Caco-2 (cell line): Measurements from ENCODE around the gene NYAP2. TPM values are rescaled to one million over a fixed set of nuclear protein-coding genes. Genes with fewer than 3 reads are reported as not detected.

ENCODE experiments used
- BruUV-seq: library from RNA; stranded (reverse); fragments of 400-500 nt; replicated peaks from 2 replicates; lab custom pipeline; 2021; lab: Mats Ljungman, UMichigan
- CTCF ChIA-PET: fragments of 300-600 bp; sonication (Branson Sonifier 250); formaldehyde crosslinking; loops from one replicate; lab custom pipeline; 2022; ENCODE audit warnings: antibody characterized with exemption; lab: Charles Lee
- POLR2A ChIA-PET: fragments of 300-600 bp; sonication (Branson Sonifier 250); formaldehyde crosslinking; loops from one replicate; lab custom pipeline; 2022; ENCODE audit warnings: antibody characterized with exemption; lab: Charles Lee
- DNase-seq, 2 experiments: peaks; one replicate each; pipeline versions ENCODE4 v3.0.0 to v3.0.0-alpha.2; 2020 to 2022
- H3K27me3 ChIP-seq: replicated peaks from 2 replicates; pipeline ENCODE4 v1.6.0; 2011; ENCODE audit warnings: low read length; ENCODE audit not compliant: control insufficient read depth, insufficient read depth
- H3K36me3 ChIP-seq: 2 replicates; pipeline ENCODE4 v1.5.1; 2011; ENCODE audit warnings: low read length; ENCODE audit not compliant: control insufficient read depth, insufficient read depth
- H3K4me1 ChIP-seq: fragments of 250-450 bp; sonication (Bioruptor Pico); 2 replicates; pipeline ENCODE4 v1.5.1; 2020; ENCODE audit warnings: mild to moderate bottlenecking
- H3K4me3 ChIP-seq: 2 replicates; pipeline ENCODE4 v1.5.1; 2011; ENCODE audit warnings: low read depth, mild to moderate bottlenecking, control low read depth, low read length
- H3K9me3 ChIP-seq: fragments of 250-450 bp; sonication (Bioruptor Pico); 2 replicates; pipeline ENCODE4 v1.5.1; 2020; ENCODE audit warnings: mild to moderate bottlenecking, moderate library complexity
- H3K27ac Mint-ChIP-seq: one replicate; pipeline ENCODE4 v1.8.0; 2022; ENCODE audit warnings: mixed read lengths; ENCODE audit not compliant: unreplicated experiment
- H3K27me3 Mint-ChIP-seq: one replicate; pipeline ENCODE4 v1.8.0; 2022; ENCODE audit warnings: mixed read lengths; ENCODE audit not compliant: insufficient read depth, unreplicated experiment
- H3K36me3 Mint-ChIP-seq: one replicate; pipeline ENCODE4 v1.8.0; 2022; ENCODE audit warnings: mild to moderate bottlenecking, mixed read lengths; ENCODE audit not compliant: insufficient read depth, unreplicated experiment
- H3K4me1 Mint-ChIP-seq: one replicate; pipeline ENCODE4 v1.8.0; 2022; ENCODE audit warnings: low read depth, mixed read lengths; ENCODE audit not compliant: unreplicated experiment
- H3K4me3 Mint-ChIP-seq: one replicate; pipeline ENCODE4 v1.8.0; 2022; ENCODE audit warnings: mild to moderate bottlenecking, moderate library complexity, mixed read lengths; ENCODE audit not compliant: unreplicated experiment
- H3K9me3 Mint-ChIP-seq: one replicate; pipeline ENCODE4 v1.8.0; 2022; ENCODE audit warnings: mixed read lengths; ENCODE audit not compliant: unreplicated experiment
- intact Hi-C: fragments of 100-400 bp; cut with micrococcal nuclease; formaldehyde crosslinking; loops from one replicate; pipeline ENCODE4 v1.10.0; 2022; ENCODE audit not compliant: unreplicated experiment
- total RNA-seq: library from RNA; stranded (reverse); gene quantifications from 2 replicates; pipeline ENCODE4 v1.2.3, GENCODE V29; 2022
- TF ChIP-seq, protein P1 (sequence below), 2 experiments: fragments of 200-600 bp in 1 of 2; IDR thresholded peaks; 1 replicate in 1 of 2; 2 replicates in 1 of 2; pipeline versions ENCODE4 v1.5.1 to v1.8.0; 2011 to 2022; ENCODE audit warnings: antibody characterized with exemption in 1 of 2, control low read depth in 1 of 2, inconsistent platforms in 1 of 2, low read depth in 1 of 2, low read length in 1 of 2, mild to moderate bottlenecking in 1 of 2, moderate library complexity in 1 of 2; ENCODE audit not compliant: insufficient read depth in 1 of 2, severe bottlenecking in 1 of 2, unreplicated experiment in 1 of 2

The NYAP2 gene
- total RNA-seq, 1 experiment from 2014 or later, result 0.11 TPM

DNA sequence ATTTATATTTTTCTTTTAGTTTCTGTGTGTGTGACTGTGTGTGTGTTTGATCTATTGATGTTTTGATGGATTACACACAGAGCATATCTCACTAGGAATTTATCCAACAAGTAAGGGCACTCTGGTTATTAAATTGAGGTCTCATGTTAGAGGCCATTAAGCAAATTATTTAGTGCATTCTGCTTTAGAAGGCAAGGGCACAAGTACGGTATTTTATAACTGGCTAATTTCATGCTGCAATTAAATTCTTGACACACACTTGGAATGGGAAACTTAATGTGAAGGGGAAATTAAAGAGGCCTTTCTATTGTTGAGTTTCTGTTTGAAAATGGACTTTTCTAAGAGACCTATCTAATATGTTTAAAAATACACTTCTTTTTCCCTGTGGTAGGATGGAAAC lies 25.8 kb downstream of the NYAP2 start:
- H3K36me3 ChIP-seq, result no peaks in the 10 kb centered on the region
- no peaks in the 10 kb centered on the region for H3K27me3 ChIP-seq
- ChIA-PET CTCF (no interaction called here), POLR2A (interaction anchor here (0.6 kb wide), 1 partner anchor 1138 kb away, joined by 11 read pairs; no protein-coding TSS in a partner anchor)
- intact Hi-C loops, result no loop called here
- H3K9me3 ChIP-seq, result no peaks in the 10 kb centered on the region
- no peaks in the 10 kb centered on the region for H3K4me1 ChIP-seq
- BruUV-seq, result no TSS peak
- Mint-ChIP-seq H3K4me3 (no peak overlapping the region), H3K27ac (no peak overlapping the region), H3K27me3 (peaks cover 9% of the 10 kb centered on the region), H3K36me3 (no peaks in the 10 kb centered on the region), H3K9me3 (no peaks in the 10 kb centered on the region), H3K4me1 (no peaks in the 10 kb centered on the region)
- DNase-seq, result no peak
- TF ChIP-seq, protein P1, sequence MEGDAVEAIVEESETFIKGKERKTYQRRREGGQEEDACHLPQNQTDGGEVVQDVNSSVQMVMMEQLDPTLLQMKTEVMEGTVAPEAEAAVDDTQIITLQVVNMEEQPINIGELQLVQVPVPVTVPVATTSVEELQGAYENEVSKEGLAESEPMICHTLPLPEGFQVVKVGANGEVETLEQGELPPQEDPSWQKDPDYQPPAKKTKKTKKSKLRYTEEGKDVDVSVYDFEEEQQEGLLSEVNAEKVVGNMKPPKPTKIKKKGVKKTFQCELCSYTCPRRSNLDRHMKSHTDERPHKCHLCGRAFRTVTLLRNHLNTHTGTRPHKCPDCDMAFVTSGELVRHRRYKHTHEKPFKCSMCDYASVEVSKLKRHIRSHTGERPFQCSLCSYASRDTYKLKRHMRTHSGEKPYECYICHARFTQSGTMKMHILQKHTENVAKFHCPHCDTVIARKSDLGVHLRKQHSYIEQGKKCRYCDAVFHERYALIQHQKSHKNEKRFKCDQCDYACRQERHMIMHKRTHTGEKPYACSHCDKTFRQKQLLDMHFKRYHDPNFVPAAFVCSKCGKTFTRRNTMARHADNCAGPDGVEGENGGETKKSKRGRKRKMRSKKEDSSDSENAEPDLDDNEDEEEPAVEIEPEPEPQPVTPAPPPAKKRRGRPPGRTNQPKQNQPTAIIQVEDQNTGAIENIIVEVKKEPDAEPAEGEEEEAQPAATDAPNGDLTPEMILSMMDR (IDR thresholded peaks at IDR 0.05; ENCODE audit: insufficient read depth in 1 of 2, low read depth in 1 of 2, low read length in 1 of 2, severe bottlenecking in 1 of 2, unreplicated experiment in 1 of 2), result no peak
- no peak overlapping the region for H3K4me3 ChIP-seq

DNA sequence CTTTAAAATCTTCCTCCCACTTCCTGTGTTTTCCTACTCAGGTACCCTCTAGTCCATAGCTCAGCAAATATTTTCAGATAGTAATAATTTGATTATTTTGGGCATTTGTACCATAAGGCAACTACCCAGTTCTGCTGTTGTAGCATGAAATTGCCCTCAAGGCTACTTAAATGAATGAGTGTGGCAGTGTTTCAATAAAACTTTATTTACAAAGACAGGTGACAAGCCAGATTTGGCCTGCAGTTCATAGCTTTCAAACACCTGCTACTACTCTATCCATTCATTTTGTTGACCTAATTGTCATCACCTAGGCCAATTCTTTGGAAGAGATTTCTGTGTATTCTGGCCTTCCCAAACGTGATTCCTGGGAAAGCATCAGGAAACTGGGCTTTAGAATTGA lies 28.9 kb downstream of the NYAP2 start:
- TF ChIP-seq, protein P1 (IDR thresholded peaks at IDR 0.05; ENCODE audit: insufficient read depth in 1 of 2, low read depth in 1 of 2, low read length in 1 of 2, severe bottlenecking in 1 of 2, unreplicated experiment in 1 of 2), result no peak
- Mint-ChIP-seq H3K27ac (no peak overlapping the region), H3K36me3 (no peaks in the 10 kb centered on the region), H3K9me3 (no peaks in the 10 kb centered on the region), H3K4me1 (no peaks in the 10 kb centered on the region), H3K4me3 (no peak overlapping the region), H3K27me3 (peaks cover 7% of the 10 kb centered on the region)
- no peak for DNase-seq
- Histone ChIP-seq H3K9me3 (no peaks in the 10 kb centered on the region), H3K36me3 (no peaks in the 10 kb centered on the region), H3K4me3 (no peak overlapping the region), H3K4me1 (no peaks in the 10 kb centered on the region), H3K27me3 (no peaks in the 10 kb centered on the region)
- BruUV-seq, result no TSS peak
- ChIA-PET POLR2A (no interaction called here), CTCF (no interaction called here)
- intact Hi-C loops, result no loop called here

DNA sequence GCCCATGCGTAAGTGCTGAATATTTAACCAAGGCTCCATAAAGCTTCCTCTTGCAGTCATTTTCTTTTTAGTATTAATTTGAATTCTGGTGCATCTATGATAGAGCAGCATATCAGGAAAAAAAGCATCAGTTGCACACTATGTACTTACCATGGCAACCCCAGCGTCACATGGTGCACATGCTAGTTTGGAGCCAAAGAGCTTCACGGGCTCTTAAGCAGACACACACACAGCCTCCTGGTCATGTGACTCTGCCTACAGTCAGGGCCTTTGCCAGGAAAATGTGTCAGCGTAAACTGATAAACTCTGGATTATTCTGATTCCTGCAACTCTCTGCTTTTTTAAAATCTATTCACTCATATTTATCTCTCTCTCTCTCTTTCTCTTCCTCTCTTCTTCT lies 30.2 kb downstream of the NYAP2 start:
- no peak overlapping the region for H3K4me3 Mint-ChIP-seq
- DNase-seq, result no peak
- peaks cover 7% of the 10 kb centered on the region for H3K27me3 Mint-ChIP-seq
- Histone ChIP-seq H3K4me1 (no peaks in the 10 kb centered on the region), H3K36me3 (no peaks in the 10 kb centered on the region), H3K27me3 (no peaks in the 10 kb centered on the region), H3K4me3 (no peak overlapping the region), H3K9me3 (no peaks in the 10 kb centered on the region)
- BruUV-seq, result no TSS peak
- ChIA-PET POLR2A (no interaction called here), CTCF (no interaction called here)
- H3K9me3 Mint-ChIP-seq, result no peaks in the 10 kb centered on the region
- intact Hi-C loops, result no loop called here
- no peaks in the 10 kb centered on the region for H3K36me3 Mint-ChIP-seq
- H3K4me1 Mint-ChIP-seq, result no peaks in the 10 kb centered on the region
- H3K27ac Mint-ChIP-seq, result no peak overlapping the region
- TF ChIP-seq, protein P1 (IDR thresholded peaks at IDR 0.05; ENCODE audit: insufficient read depth in 1 of 2, low read depth in 1 of 2, low read length in 1 of 2, severe bottlenecking in 1 of 2, unreplicated experiment in 1 of 2), result no peak
